Skin epidermis (tissue), 12 donors: ENCODE results near the gene SKAP1.

Source experiments
- H3K27ac ChIP-seq, 21 experiments: fragments of 200-600 bp; sonication (generic) in 11 of 21; one replicate each; pipeline ENCODE4 v1.5.0; 2020; ENCODE audit warnings: mild to moderate bottlenecking in 3 of 21, inconsistent platforms in 2 of 21, moderate library complexity in 2 of 21
- H3K4me3 ChIP-seq, 7 experiments: fragments of 200-600 bp; sonication (generic) in 2 of 7; one replicate each; pipeline ENCODE4 v1.5.0; 2020; ENCODE audit warnings: inconsistent platforms in 2 of 7, mild to moderate bottlenecking in 2 of 7, moderate library complexity in 1 of 7

SKAP1 gene

DNA sequence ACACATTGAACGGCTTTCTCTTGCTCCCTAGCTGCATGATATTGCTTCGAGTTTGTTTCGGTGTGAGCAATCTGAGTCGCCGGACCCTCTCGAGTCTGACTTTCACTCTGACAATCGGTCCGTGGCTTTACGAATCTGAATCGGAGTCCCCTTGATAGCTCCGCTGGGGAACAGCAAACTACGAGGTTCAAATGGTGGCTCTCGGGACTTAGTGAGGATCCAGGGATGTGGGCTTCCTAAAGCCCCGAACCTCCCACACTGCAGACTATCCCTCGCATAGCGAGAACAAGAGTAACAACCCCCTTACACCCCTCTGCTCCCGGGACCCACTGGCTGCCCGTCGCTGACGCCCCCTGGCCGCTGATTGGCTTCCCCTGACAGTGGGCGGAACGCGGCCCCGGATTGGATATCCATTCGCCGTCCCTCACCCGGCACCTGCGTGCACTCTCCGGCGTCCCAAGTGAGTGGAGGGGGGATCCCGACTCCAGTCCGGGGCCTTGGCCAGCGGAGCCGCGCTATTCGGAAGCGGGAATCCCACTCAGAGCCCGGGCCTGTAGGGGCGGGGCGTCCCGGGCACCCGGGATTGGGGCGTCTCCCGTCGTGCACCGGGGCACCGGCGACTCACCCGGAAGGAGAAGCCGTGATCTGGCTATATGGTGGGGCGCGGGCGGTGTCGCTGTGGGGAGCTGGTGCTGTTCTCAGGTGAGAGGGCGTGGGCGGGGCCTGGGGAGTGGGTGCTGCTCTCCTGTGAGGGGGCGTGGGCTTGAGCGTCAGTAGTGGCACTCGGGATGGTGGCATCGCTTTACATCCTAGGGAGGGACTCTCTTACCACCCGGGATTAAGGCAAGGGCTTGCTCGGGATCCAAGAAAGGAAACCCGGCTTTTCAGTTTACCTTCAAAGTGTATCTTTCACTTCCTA lies 322.6 kb downstream of the SKAP1 start, which contains the start of gene SNX11:
Gene SNX11, plus strand, starts transcription at position 630 of the 919 bp plus-strand sequence. CDS start 4,278 bp downstream, outside the sequence.
- Histone ChIP-seq H3K27ac (peak within 1 kb of the TSS; percentile 27 to 98 (median 88)), H3K4me3 (peak within 1 kb of the TSS; percentile 60 to 84 (median 66))

DNA sequence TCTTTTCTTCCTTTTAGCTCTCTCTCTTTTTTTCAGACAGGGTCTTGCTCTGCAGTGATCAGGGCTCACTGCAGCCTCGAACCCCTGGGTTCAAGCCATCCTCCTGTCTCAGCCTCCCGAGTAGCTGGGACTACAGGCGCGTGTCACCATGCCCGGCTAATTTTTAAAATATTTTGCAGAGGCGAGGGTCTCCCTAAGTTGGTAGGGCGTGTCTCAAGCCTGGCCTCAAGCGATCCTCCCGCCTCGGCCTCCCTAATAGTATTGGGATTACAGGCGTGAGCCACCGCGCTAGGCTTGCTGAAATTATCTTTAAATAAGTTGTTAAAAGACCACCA lies 323.2 kb downstream of the SKAP1 start:
- H3K27ac ChIP-seq = peak overlapping the region in 20 of 21 experiments; percentile 75 to 98 (median 89)
- H3K4me3 ChIP-seq = peak overlapping the region; percentile 60 to 84 (median 66)

- Histone ChIP-seq H3K4me3 (no peak overlapping the region), H3K27ac (no peak overlapping the region)
Measured at GRCh38 chr17:48104440-48104839, 325.6 kb downstream of the SKAP1 start.

- Histone ChIP-seq H3K27ac (no peak overlapping the region), H3K4me3 (no peak overlapping the region)
Measured at GRCh38 chr17:48102798-48103715, 327.0 kb downstream of the SKAP1 start.

DNA sequence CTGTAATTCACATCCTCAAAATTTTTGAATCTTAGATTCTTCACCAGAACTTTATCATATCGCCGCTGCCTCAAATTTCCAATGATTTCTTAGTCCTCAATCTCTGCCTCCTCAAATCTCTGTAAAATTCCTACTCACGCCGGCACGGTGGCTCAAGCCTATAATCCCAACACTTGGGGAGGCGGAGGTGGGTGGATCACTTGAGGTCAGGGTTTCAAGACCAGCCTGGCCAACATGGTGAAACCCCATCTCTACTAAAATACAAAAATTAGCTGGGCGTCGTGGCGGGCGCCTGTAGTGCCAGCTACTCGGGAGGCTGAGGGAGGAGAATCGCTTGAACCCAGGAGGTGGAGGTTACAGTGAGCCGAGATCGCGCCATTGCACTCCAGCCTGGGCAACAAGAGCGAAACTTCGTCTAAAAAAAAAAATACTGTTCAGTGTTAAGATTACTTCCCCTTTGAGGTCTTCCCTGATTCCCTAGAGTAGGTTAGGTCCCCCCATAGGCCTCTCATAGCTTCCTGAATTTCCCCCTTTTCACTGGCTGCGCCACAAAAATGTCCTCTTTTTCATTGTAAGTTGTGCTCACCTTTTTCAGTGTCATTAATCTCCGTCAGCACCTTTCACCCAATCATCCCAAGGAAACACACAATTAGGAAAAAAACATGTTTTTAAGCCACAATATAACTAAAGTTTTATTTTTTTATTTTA lies 327.8 kb downstream of the SKAP1 start:
- H3K4me3 ChIP-seq = peak overlapping the region in 3 of 7 experiments; percentile 86 to 96 (median 86)
- peak overlapping the region in 2 of 21 experiments; percentile 29 to 88 for H3K27ac ChIP-seq

- H3K27ac ChIP-seq = peak within 1 kb of the TSS; percentile 70 to 91 (median 81)
- peak within 1 kb of the TSS; percentile 68 to 98 (median 86) for H3K4me3 ChIP-seq
Measured at GRCh38 chr17:48101012-48101720, 328.8 kb downstream of the SKAP1 start, which contains the start of gene CBX1. TSS of gene CBX1 (minus strand) at chr17:48101478. CDS start at chr17:48077004, 24,474 bp downstream.

GRCh38 chr17:48100591-48101011 lies 329.4 kb downstream of the SKAP1 start:
- H3K27ac ChIP-seq = peak overlapping the region; percentile 70 to 91 (median 81)

GRCh38 chr17:48100160-48100559 lies 329.9 kb downstream of the SKAP1 start:
- Histone ChIP-seq H3K4me3 (peak overlapping the region; percentile 68 to 98 (median 86)), H3K27ac (peak overlapping the region in 16 of 21 experiments; percentile 71 to 90 (median 82))

More at GRCh38 chr17:48100591-48101011, 329.4 kb downstream of the SKAP1 start:
- H3K4me3 ChIP-seq = peak overlapping the region; percentile 68 to 98 (median 86)

- Histone ChIP-seq H3K4me3 (no peak overlapping the region), H3K27ac (peak overlapping the region in 3 of 21 experiments; percentile 9 to 33 (median 12))
Measured at GRCh38 chr17:48095611-48096010, 334.4 kb downstream of the SKAP1 start.

- H3K27ac ChIP-seq = peak overlapping the region in 1 of 21 experiments; percentile 31
- no peak overlapping the region for H3K4me3 ChIP-seq
Measured at GRCh38 chr17:48093341-48094045, 336.5 kb downstream of the SKAP1 start.

DNA sequence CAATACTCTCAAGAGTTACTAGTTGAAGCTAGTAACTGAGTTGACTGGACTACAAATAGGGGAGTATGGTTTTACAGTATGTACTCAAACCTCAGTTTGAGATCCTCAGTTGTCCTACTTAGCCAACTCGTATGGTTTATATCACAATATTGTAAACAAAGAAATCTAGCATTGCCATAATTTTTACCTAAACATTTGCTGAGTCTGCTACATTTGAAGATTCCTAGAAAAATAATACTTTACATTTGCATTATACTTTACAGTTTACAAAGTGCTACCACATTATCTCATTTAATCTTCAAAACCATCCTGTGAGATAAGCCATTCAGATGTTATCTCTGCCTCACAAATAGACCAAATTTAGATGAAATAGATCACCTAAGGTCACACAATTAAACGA lies 345.1 kb downstream of the SKAP1 start:
- Histone ChIP-seq H3K27ac (no peak overlapping the region), H3K4me3 (no peak overlapping the region)
